Ectodermal cell (in vitro differentiated cells): ENCODE measurements around the gene UBAP2.
"Not testable (repeated sequence)": the region's sequence is repeated elsewhere in the genome, so short reads cannot be mapped to it uniquely, and the experiment has no call there.

Experiments used
- H3K27ac ChIP-seq: 2 replicates; pipeline ENCODE4 v1.7.0; 2013; ENCODE audit warnings: mild to moderate bottlenecking, low read depth, low read length; ENCODE audit not compliant: insufficient read depth, poor library complexity, severe bottlenecking
- H3K27me3 ChIP-seq: 2 replicates; pipeline ENCODE4 v1.7.0; 2013; ENCODE audit warnings: mild to moderate bottlenecking, low read length; ENCODE audit not compliant: insufficient read depth, control insufficient read depth, poor library complexity, severe bottlenecking
- H3K36me3 ChIP-seq: one replicate; pipeline ENCODE4 v1.7.0; 2013; ENCODE audit warnings: low read length; ENCODE audit not compliant: control insufficient read depth, insufficient read depth
- H3K4me1 ChIP-seq: one replicate; pipeline ENCODE4 v1.7.0; 2013; ENCODE audit warnings: low read length; ENCODE audit not compliant: control insufficient read depth, insufficient read depth
- H3K4me3 ChIP-seq: 2 replicates; pipeline ENCODE4 v1.7.0; 2013; ENCODE audit warnings: low read depth, low read length, control low read depth; ENCODE audit not compliant: insufficient read depth
- H3K9me3 ChIP-seq: 2 replicates; pipeline ENCODE4 v1.7.0; 2013; ENCODE audit warnings: mild to moderate bottlenecking, low read length, moderate library complexity; ENCODE audit not compliant: control insufficient read depth
- WGBS, 2 experiments: methylation state at CpG; one replicate each; pipeline ENCODE4 v1.1.7; 2013; ENCODE audit warnings: missing lambda C conversion rate in 2 of 2; 5-methylcytosine and 5-hydroxymethylcytosine counted together

UBAP2 gene

DNA sequence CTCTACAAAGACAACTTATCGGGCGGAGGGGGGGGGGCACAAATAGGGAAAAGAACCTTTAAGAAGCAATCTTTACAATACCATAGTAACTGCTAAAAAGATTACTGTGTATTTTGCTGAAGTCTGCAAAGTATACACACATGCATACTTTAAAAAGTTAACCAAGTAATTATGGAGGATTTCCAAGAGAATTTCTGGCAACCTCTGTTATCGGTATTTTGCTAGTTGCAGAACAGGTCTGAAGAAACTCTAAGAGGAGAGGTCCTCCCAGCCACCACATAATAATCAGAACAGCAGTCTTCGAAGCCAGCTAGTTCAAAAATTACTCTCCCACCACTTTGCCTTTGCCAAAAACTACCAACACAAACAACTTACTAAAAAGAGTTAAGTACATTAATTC, 56.1 kb downstream of the UBAP2 start:
- Histone ChIP-seq H3K9me3 (no peaks in the 10 kb centered on the region), H3K4me3 (no peak overlapping the region), H3K4me1 (no peaks in the 10 kb centered on the region), H3K36me3 (peaks cover 16% of the 10 kb centered on the region), H3K27ac (no peak overlapping the region), H3K27me3 (no peaks in the 10 kb centered on the region)
- 93 to 96% methylated on average over 3 of the region's 4 CpGs for WGBS, 2 experiments

DNA sequence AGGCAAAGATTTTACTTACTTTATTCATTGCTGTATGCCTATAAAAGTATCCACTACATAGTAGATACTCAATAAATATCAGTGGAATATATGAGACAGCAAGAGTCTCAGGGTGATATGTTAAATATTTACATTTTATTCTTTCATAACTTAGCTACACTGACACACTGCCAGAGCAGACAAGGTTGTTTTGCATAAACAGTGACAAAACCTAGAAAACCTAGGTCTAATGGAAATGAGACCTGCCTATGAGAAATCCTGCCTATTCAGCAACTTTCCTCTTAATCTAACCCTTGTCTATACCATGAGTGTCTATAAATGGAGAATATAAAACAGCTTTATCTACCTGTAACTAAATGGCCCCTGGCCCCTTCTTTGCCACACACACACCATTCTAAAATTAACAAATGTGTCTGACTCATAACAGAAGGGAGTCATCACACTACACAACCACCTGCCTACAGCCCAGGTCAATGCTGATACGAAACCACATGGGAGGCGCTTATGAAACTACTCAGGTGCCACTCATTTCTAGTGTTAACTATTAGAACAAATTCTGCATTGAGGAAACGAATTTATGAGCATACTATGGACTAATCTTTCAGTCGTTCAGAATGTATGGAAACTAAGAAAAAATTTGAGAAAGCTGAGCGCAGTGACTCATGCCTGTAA, 60.3 kb downstream of the UBAP2 start:
- H3K27ac ChIP-seq = no peak overlapping the region
- no peaks in the 10 kb centered on the region for H3K36me3 ChIP-seq
- 92% methylated on average over 5 of the region's 5 CpGs for WGBS, 2 experiments
- no peaks in the 10 kb centered on the region for H3K9me3 ChIP-seq
- no peaks in the 10 kb centered on the region for H3K4me1 ChIP-seq
- H3K27me3 ChIP-seq = no peaks in the 10 kb centered on the region
- no peak overlapping the region for H3K4me3 ChIP-seq

DNA sequence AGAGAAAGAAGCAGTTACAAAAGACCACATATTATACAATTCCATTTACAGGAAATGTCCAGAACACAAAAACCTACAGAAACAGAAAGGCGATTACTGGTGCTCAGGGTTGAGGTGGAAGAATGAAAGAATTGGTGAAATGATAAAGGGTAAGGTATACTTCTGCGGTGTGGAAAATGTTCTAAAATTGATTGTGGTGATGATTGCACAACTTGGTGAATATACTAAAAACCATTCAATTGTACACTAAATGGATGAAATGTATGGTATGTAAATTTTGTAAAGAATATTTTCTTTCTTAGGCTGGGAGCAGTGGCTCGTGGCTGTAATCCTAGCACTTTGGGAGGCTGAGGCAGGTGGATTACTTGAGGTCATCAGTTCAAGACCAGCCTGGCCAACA, 72.3 kb downstream of the UBAP2 start:
- Histone ChIP-seq H3K9me3 (no peaks in the 10 kb centered on the region), H3K36me3 (peaks cover 4% of the 10 kb centered on the region), H3K27ac (no peak overlapping the region), H3K4me3 (no peak overlapping the region), H3K4me1 (no peaks in the 10 kb centered on the region), H3K27me3 (no peaks in the 10 kb centered on the region)
- 97 to 100% methylated on average over 2 of the region's 3 CpGs for WGBS, 2 experiments

DNA sequence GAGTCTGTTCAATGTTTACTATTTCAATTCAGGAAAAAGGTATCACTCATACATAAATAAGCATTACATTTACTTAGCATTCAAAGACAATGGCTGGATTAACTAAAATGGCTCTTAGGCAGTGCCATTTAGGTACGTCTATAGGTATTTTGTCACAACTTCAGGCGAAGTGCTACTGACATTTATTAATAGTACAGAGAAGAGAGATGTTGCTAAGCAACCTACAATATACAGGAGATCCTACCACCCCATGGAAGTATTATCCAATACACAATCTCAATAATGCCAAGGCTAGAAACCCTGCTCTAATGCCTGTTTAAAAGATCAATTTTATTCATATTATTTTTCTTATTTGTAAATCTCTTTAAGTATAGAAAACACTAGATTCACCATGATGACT, 76.0 kb downstream of the UBAP2 start:
- Histone ChIP-seq H3K9me3 (no peaks in the 10 kb centered on the region), H3K4me3 (no peak overlapping the region), H3K27ac (no peak overlapping the region), H3K27me3 (no peaks in the 10 kb centered on the region), H3K36me3 (peaks cover 4% of the 10 kb centered on the region), H3K4me1 (no peaks in the 10 kb centered on the region)
- 94 to 96% methylated on average over 2 of the region's 2 CpGs for whole genome bisulfite sequencing, 2 experiments

DNA sequence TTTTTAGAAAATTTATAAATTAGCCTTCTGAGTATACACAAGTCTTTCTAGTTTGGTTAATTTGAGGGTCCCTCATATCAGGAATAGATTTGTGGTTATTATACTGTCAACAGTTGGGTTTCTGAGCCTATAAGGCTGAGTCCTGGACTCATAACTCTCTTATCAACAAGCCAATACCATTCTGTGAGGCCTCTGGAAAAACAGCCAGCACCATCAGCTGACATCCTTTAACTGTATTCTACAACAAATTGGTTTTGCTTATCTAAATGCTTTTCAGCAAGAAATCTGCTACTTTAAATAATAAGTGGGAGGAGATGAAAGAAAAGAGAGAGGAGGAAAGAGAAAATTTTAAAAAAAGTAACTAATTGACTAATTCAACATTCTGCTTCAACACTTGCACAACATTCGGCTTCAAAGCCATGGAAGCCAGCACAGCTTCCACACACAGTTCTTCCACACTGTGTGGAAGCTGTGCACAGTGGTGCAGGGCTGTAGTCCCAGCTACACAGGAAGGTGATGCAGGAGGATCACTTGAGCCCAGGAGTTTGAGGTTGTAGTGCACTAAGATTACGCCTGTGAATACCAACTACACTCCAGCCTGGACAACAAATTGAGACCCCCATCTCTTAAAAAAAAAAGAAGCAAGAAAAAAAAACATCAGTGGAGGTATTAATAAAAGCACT, 84.5 kb downstream of the UBAP2 start:
- H3K4me3 ChIP-seq = no peak overlapping the region
- H3K9me3 ChIP-seq = no peaks in the 10 kb centered on the region
- 85 to 89% methylated on average over 1 to 2 of the region's 2 CpGs for WGBS, 2 experiments
- no peaks in the 10 kb centered on the region for H3K27me3 ChIP-seq
- no peak overlapping the region for H3K27ac ChIP-seq
- H3K4me1 ChIP-seq = no peaks in the 10 kb centered on the region
- no peaks in the 10 kb centered on the region for H3K36me3 ChIP-seq

DNA sequence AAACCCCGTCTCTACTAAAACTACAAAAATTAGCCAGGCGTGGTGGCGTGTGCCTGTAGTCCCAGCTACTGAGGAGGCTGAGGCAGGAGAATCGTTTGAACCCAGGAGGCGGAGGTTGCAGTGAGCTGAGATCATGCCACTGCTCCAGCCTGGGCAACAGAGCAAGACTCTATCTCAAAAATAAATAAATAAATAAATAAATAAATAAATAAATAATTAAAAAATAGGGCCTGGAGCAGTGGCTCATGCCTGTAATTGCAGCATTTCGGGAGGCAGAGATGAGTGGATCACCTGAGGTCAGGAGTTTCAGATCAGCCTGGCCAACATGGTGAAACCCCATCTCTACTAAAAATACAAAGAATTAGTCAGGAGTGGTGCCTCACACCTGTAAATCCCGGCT, 86.2 kb downstream of the UBAP2 start:
- not testable (repeated sequence) for H3K4me1 ChIP-seq, H3K27ac ChIP-seq, H3K27me3 ChIP-seq, H3K4me3 ChIP-seq, H3K9me3 ChIP-seq, H3K36me3 ChIP-seq
- 86 to 89% methylated on average over 7 of the region's 7 CpGs for WGBS, 2 experiments

DNA sequence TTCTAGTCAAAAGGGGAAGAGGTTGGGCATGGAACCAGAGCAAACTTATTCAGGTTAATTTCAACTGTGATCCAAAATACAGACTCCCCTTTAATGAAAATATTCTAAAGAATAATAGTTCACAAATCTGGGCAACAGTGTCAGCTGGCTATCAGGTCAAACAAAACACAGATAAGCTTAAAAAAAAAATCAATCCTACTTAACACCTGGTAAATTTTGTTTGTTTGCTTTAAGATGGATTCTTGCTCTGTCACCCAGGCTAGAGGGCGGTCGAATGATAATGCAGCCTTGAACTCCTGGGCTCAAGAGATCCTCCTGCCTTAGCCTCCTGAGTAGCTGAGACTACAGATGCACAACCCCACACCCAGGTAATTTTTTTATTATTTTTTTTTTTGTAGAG, 89.0 kb downstream of the UBAP2 start:
- Histone ChIP-seq H3K4me1 (no peaks in the 10 kb centered on the region), H3K9me3 (no peaks in the 10 kb centered on the region), H3K36me3 (no peaks in the 10 kb centered on the region), H3K27ac (no peak overlapping the region), H3K27me3 (no peaks in the 10 kb centered on the region), H3K4me3 (no peak overlapping the region)
- 83 to 94% methylated on average over 2 of the region's 2 CpGs for WGBS, 2 experiments

DNA sequence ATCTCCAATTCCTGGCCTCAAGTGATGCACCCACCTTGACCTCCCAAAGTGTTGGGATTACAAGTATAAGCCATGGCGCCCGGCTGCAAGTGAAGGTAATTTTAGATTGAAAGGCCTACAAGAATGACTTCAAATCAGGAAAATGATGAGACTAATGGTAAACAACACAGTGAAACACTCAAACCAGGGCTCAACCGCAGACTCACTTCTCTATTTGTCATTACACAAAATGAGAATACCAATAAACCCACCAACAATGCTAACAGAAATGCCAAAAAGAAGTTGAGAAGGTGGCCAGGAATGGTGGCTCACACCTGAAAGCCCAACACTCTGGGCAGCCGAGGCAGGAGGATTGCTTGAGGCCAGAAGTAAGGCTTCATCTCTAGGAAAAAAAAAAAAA, 92.1 kb downstream of the UBAP2 start:
- 94 to 98% methylated on average over 4 of the region's 4 CpGs for WGBS, 2 experiments
- Histone ChIP-seq H3K27me3 (no peaks in the 10 kb centered on the region), H3K27ac (no peak overlapping the region), H3K9me3 (no peaks in the 10 kb centered on the region), H3K4me3 (no peak overlapping the region), H3K36me3 (peaks cover 8% of the 10 kb centered on the region), H3K4me1 (no peaks in the 10 kb centered on the region)

DNA sequence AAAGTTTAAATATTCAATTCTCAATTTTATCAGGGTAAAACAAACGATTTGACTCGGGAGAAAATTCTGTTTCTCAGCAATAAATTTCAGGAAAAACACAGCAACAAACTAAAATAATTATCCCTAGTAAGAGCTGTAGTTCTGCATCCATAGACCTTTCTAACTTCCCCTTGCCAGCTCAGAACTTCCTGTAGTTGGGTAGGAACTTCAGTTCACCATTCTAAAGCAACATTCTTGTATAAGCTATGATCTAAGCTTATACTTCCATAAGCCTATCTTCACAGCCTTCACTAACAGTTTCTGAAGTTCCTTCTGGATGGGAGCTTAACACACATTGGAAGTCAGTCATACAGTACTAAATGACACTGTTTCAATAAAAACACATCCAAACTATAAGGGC, 96.6 kb downstream of the UBAP2 start:
- Histone ChIP-seq H3K27ac (no peak overlapping the region), H3K27me3 (no peaks in the 10 kb centered on the region), H3K36me3 (peaks cover 8% of the 10 kb centered on the region), H3K4me1 (no peaks in the 10 kb centered on the region), H3K4me3 (no peak overlapping the region), H3K9me3 (no peaks in the 10 kb centered on the region)
- WGBS, 2 experiments = 92 to 94% methylated on average over 2 of the region's 2 CpGs

DNA sequence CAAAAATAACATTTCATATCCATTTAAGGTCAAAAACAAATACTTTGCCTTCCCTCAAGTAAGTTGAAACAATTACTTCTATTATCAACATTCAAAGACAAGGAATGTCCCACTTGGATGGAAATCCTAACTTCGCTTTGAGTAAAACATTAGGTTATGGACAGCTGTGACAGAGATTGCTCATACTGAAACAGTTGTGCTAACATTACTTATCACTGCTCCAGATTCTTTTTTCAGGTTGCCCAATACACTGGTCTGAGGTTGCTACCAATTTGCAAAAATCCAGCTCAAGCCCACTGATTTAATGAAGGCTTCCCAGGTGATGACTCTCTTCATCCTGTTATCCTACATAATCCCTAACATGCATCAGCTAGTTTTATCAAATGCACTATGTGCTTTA, 98.3 kb downstream of the UBAP2 start:
- no peak overlapping the region for H3K27ac ChIP-seq
- H3K27me3 ChIP-seq = no peaks in the 10 kb centered on the region
- no peaks in the 10 kb centered on the region for H3K9me3 ChIP-seq
- no peak overlapping the region for H3K4me3 ChIP-seq
- no peaks in the 10 kb centered on the region for H3K4me1 ChIP-seq
- WGBS, 2 experiments = 95 to 100% methylated on average over 1 of the region's 1 CpG
- peaks cover 10% of the 10 kb centered on the region for H3K36me3 ChIP-seq
